Endodermal cell (in vitro differentiated cells): ENCODE measurements around the gene CLDND2. TPM values are rescaled to one million over a fixed set of nuclear protein-coding genes. Genes with fewer than 3 reads are reported as not detected.

Source experiments
- DNase-seq: peaks from one replicate; pipeline ENCODE4 v3.0.0-alpha.2; 2017
- H3K27ac ChIP-seq: 2 replicates; pipeline ENCODE4 v1.5.1; 2013; ENCODE audit warnings: mild to moderate bottlenecking, low read depth, low read length, moderate library complexity
- H3K27me3 ChIP-seq: 2 replicates; pipeline ENCODE4 v1.6.1; 2013; ENCODE audit warnings: mild to moderate bottlenecking, low read length, moderate library complexity; ENCODE audit not compliant: insufficient read depth, control insufficient read depth, poor library complexity, severe bottlenecking
- H3K36me3 ChIP-seq: 2 replicates; pipeline ENCODE4 v1.7.0; 2013; ENCODE audit warnings: mild to moderate bottlenecking, low read length, moderate library complexity; ENCODE audit not compliant: control insufficient read depth, insufficient read depth
- H3K4me1 ChIP-seq: one replicate; pipeline ENCODE4 v1.7.0; 2013; ENCODE audit warnings: low read length; ENCODE audit not compliant: control insufficient read depth, insufficient read depth
- H3K4me3 ChIP-seq: 2 replicates; pipeline ENCODE4 v1.5.1; 2013; ENCODE audit warnings: mild to moderate bottlenecking, low read length, moderate library complexity
- H3K9ac ChIP-seq: 2 replicates; pipeline ENCODE4 v1.6.1; 2013; ENCODE audit warnings: mild to moderate bottlenecking, low read length, moderate library complexity; ENCODE audit not compliant: poor library complexity, severe bottlenecking; ENCODE audit errors: extremely low read depth
- H3K9me3 ChIP-seq: 2 replicates; pipeline ENCODE4 v1.6.1; 2013; ENCODE audit warnings: mild to moderate bottlenecking, low read length, moderate library complexity; ENCODE audit not compliant: control insufficient read depth
- H3K27ac Mint-ChIP-seq: 2 replicates; pipeline ENCODE4 v1.8.0; 2020; ENCODE audit warnings: mixed read lengths
- H3K27me3 Mint-ChIP-seq: 2 replicates; pipeline ENCODE4 v1.8.0; 2021; ENCODE audit warnings: mild to moderate bottlenecking, mixed read lengths; ENCODE audit not compliant: insufficient read depth
- H3K36me3 Mint-ChIP-seq: 2 replicates; pipeline ENCODE4 v1.8.0; 2020; ENCODE audit warnings: low read depth, mixed read lengths
- H3K4me1 Mint-ChIP-seq: 2 replicates; pipeline ENCODE4 v1.8.0; 2020; ENCODE audit warnings: mixed read lengths
- H3K4me3 Mint-ChIP-seq: 2 replicates; pipeline ENCODE4 v1.8.0; 2020; ENCODE audit warnings: mild to moderate bottlenecking, moderate library complexity, mixed read lengths
- H3K9me3 Mint-ChIP-seq: 2 replicates; pipeline ENCODE4 v1.8.0; 2020; ENCODE audit warnings: mild to moderate bottlenecking, mixed read lengths
- CTCF ChIP-seq: fragments of 200-600 bp; sonication (generic); conservative IDR thresholded peaks from 2 replicates; pipeline ENCODE4 v1.5.0; 2021; ENCODE audit warnings: antibody characterized with exemption, mild to moderate bottlenecking
- WGBS, 2 experiments: methylation state at CpG; one replicate each; pipeline versions ENCODE4 v1.1.5 to v1.1.7; 2013; ENCODE audit warnings: missing lambda C conversion rate in 2 of 2, mixed read lengths in 1 of 2; ENCODE audit not compliant: insufficient coverage in 1 of 2, insufficient read length in 1 of 2; 5-methylcytosine and 5-hydroxymethylcytosine counted together
- total RNA-seq, 2 donors: library from RNA; stranded (reverse); fragmentation: NEBNext Ultra II Directional in 1 of 2; extraction: Animal tissue kit (Norgen Biotek cat#: 25700) in 1 of 2; gene quantifications; 2 replicates in 1 of 2; 3 replicates in 1 of 2; pipeline ENCODE4 v1.2.1, GENCODE V29; 2021

The CLDND2 gene
- total RNA-seq, 2 donors from 2014 or later = 1.3 to 2.5 TPM

DNA sequence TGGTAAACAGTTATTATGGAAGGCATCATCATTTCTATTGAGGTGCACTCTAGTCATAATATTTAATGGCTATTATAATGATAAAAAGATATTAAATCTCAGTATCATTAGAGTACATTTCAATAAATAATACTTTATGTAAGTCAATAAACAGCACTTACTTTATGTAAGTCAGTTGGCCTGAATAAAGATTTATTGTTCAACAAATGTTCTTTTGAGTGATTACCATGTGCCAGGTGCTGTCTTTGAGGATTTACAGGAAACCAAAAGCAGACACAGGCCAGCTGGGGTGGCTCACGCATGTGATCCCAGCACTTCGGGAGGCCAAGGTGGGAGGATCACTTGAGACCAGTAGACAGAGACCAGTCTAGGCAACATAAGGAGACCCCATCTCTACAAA lies 8.6 kb upstream of the CLDND2 start:
- Histone ChIP-seq H3K4me3 (no peak overlapping the region), H3K9ac (no peak overlapping the region), H3K27me3 (no peaks in the 10 kb centered on the region), H3K9me3 (peaks cover 9% of the 10 kb centered on the region), H3K36me3 (no peaks in the 10 kb centered on the region), H3K4me1 (no peaks in the 10 kb centered on the region), H3K27ac (no peak overlapping the region)
- H3K27me3 Mint-ChIP-seq = peaks cover 2% of the 10 kb centered on the region
- no peaks in the 10 kb centered on the region for H3K4me1 Mint-ChIP-seq
- no peak for DNase-seq
- no peaks in the 10 kb centered on the region for H3K36me3 Mint-ChIP-seq
- 96 to 100% methylated on average over 1 to 2 of the region's 2 CpGs for WGBS, 2 experiments
- peaks cover 22% of the 10 kb centered on the region for H3K9me3 Mint-ChIP-seq
- no peak overlapping the region for H3K4me3 Mint-ChIP-seq
- H3K27ac Mint-ChIP-seq = no peak overlapping the region
- no peak for TF ChIP-seq CTCF

GRCh38 chr19:51375504-51376221 lies 6.9 kb upstream of the CLDND2 start:
- Histone ChIP-seq H3K4me1 (no peaks in the 10 kb centered on the region), H3K9me3 (no peaks in the 10 kb centered on the region), H3K9ac (no peak overlapping the region), H3K27me3 (no peaks in the 10 kb centered on the region), H3K27ac (no peak overlapping the region), H3K36me3 (no peaks in the 10 kb centered on the region), H3K4me3 (no peak overlapping the region)
- WGBS, 2 experiments = 85 to 87% methylated on average over 8 to 11 of the region's 11 CpGs
- Mint-ChIP-seq H3K4me1 (no peaks in the 10 kb centered on the region), H3K27me3 (peaks cover 4% of the 10 kb centered on the region), H3K4me3 (no peak overlapping the region), H3K36me3 (no peaks in the 10 kb centered on the region), H3K27ac (no peak overlapping the region), H3K9me3 (peaks cover 5% of the 10 kb centered on the region)
- TF ChIP-seq CTCF = no peak
- no peak for DNase-seq

DNA sequence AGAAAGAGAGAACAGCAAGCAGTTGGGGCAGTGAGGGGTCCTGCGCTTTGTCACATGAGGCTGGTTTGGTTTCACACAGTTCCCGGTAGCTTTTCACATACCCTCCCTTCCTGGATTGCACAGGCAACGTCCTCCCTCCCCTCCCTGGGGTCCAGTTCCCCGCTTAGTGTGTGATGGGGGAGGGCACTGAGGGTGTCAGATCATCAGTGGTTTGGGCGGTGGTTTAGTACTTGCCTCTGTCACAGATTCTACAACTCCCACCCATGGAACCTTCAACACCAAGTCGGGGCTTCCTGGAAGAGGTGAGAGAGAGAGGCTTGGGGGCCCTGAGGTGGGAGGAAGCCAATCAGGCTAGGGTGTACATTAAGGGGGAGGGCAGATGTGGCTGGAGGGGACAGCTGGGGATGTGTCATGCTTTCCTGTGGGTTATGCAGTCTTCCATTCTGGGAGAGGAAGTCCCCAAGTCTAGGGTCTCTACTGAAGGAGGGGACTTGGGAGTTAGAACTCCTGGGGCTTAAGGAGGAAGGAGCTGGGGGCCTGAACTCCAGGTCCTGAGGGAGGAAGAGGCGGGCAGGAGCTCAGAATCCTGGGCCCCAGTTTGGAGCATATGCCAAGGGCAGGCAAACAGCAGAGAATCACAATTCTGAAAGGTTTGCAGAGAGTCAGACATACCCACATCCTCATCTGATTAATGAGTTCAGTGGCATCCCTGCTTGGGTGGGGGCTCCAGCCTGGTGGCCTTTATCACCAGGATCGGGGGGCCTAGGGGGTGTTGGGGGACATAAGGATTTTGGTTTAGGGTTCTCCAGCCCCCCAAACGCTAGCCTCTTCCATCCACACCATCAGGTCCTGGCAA lies 4.1 kb upstream of the CLDND2 start, which contains the start of gene NKG7:
TSS of gene NKG7 (minus strand) at position 6 of the 856 bp plus-strand sequence. CDS start 119 bp downstream, outside the sequence.
- WGBS, 2 experiments = 80% methylated on average over 6 of the region's 9 CpGs; no CpG with 5 or more reads in 1 of the 2 experiments

More for the DNA sequence above, 4.1 kb upstream of the CLDND2 start, which contains the start of gene NKG7:
- H3K27me3 Mint-ChIP-seq = peaks cover 6% of the 10 kb centered on the region
- no peaks in the 10 kb centered on the region for H3K36me3 ChIP-seq
- no peaks in the 10 kb centered on the region for H3K9me3 ChIP-seq
- no peak for DNase-seq
- no peaks in the 10 kb centered on the region for H3K27me3 ChIP-seq
- H3K27ac ChIP-seq = no peak within 1 kb of the TSS
- no peak within 1 kb of the TSS for H3K4me3 Mint-ChIP-seq
- H3K4me1 Mint-ChIP-seq = peaks cover 5% of the 10 kb centered on the region
- no peaks in the 10 kb centered on the region for H3K9me3 Mint-ChIP-seq
- no peak within 1 kb of the TSS for H3K9ac ChIP-seq
- H3K4me3 ChIP-seq = no peak within 1 kb of the TSS
- no peaks in the 10 kb centered on the region for H3K36me3 Mint-ChIP-seq
- TF ChIP-seq CTCF = no peak
- no peak within 1 kb of the TSS for H3K27ac Mint-ChIP-seq
- H3K4me1 ChIP-seq = peaks cover 7% of the 10 kb centered on the region
